CD14-positive monocyte (primary cell): Measurements from ENCODE around the gene KIF20B. TPM values are rescaled to one million over a fixed set of nuclear protein-coding genes. Genes with fewer than 3 reads are reported as not detected.

ENCODE experiments used
- DNase-seq, 3 donors: peaks; one replicate each; pipeline ENCODE4 v3.0.0-alpha.2; 2011 to 2022
- H2AFZ ChIP-seq: 2 replicates; pipeline ENCODE4 v1.6.0; 2012; ENCODE audit warnings: mild to moderate bottlenecking, low read depth, low read length, inconsistent platforms; ENCODE audit not compliant: insufficient read depth, poor library complexity, severe bottlenecking
- H3K27ac ChIP-seq, 2 donors: 1 replicate in 1 of 2; 2 replicates in 1 of 2; pipeline ENCODE4 v1.5.1; 2012 to 2013; ENCODE audit warnings: low read length in 2 of 2, control low read depth in 1 of 2, inconsistent platforms in 1 of 2, low read depth in 1 of 2, mild to moderate bottlenecking in 1 of 2
- H3K27me3 ChIP-seq, 2 donors: one replicate each; pipeline versions ENCODE4 v1.6.0 to v1.6.1; 2011 to 2013; ENCODE audit warnings: low read length in 2 of 2; ENCODE audit not compliant: control insufficient read depth in 2 of 2, insufficient read depth in 2 of 2
- H3K36me3 ChIP-seq, 2 donors: replicated peaks in 1 of 2; 1 replicate in 1 of 2; 2 replicates in 1 of 2; pipeline versions ENCODE4 v1.5.1 to v1.6.1; 2012 to 2013; ENCODE audit warnings: low read length in 2 of 2, control low read depth in 1 of 2, inconsistent platforms in 1 of 2, mild to moderate bottlenecking in 1 of 2; ENCODE audit not compliant: insufficient read depth in 2 of 2, control insufficient read depth in 1 of 2
- H3K4me1 ChIP-seq, 2 donors: 1 replicate in 1 of 2; 2 replicates in 1 of 2; pipeline versions ENCODE4 v1.5.1 to v1.6.1; 2012 to 2013; ENCODE audit warnings: low read length in 2 of 2, control low read depth in 1 of 2, inconsistent platforms in 1 of 2, mild to moderate bottlenecking in 1 of 2, moderate library complexity in 1 of 2; ENCODE audit not compliant: insufficient read depth in 2 of 2, control insufficient read depth in 1 of 2
- H3K4me2 ChIP-seq: replicated peaks from 2 replicates; pipeline ENCODE3; 2012; ENCODE audit warnings: low read length, moderate library complexity, mild to moderate bottlenecking; ENCODE audit not compliant: poor library complexity, severe bottlenecking; ENCODE audit errors: extremely low read depth
- H3K4me3 ChIP-seq, 3 experiments: fragments of 200-600 bp in 1 of 3; sonication (generic) in 1 of 3; replicated peaks in 1 of 3; 1 replicate in 2 of 3; 2 replicates in 1 of 3; pipeline ENCODE4 v1.5.1; 2011 to 2013; ENCODE audit warnings: low read length in 3 of 3, mild to moderate bottlenecking in 3 of 3, control low read depth in 2 of 3, low read depth in 2 of 3, inconsistent platforms in 1 of 3, moderate library complexity in 1 of 3
- H3K79me2 ChIP-seq: 2 replicates; pipeline ENCODE4 v1.6.0; 2012; ENCODE audit warnings: mild to moderate bottlenecking, control low read depth, inconsistent platforms, low read length, moderate library complexity; ENCODE audit not compliant: insufficient read depth
- H3K9ac ChIP-seq: 2 replicates; pipeline ENCODE4 v1.6.0; 2017; ENCODE audit warnings: low read length, mild to moderate bottlenecking; ENCODE audit not compliant: insufficient read depth, poor library complexity, severe bottlenecking
- H3K9me3 ChIP-seq, 2 donors: replicated peaks in 1 of 2; 1 replicate in 1 of 2; 2 replicates in 1 of 2; pipeline versions ENCODE4 v1.5.1 to v1.6.1; 2012 to 2013; ENCODE audit warnings: low read length in 2 of 2, control low read depth in 1 of 2; ENCODE audit not compliant: control insufficient read depth in 1 of 2, insufficient read depth in 1 of 2
- H4K20me1 ChIP-seq: 2 replicates; pipeline ENCODE4 v1.6.0; 2012; ENCODE audit warnings: mild to moderate bottlenecking, low read length, control low read depth, moderate library complexity; ENCODE audit not compliant: insufficient read depth
- H3K27ac Mint-ChIP-seq, 7 donors: one replicate each; pipeline ENCODE4 v1.8.0; 2020; ENCODE audit warnings: mild to moderate bottlenecking in 7 of 7, mixed read lengths in 7 of 7, moderate library complexity in 6 of 7, inconsistent platforms in 2 of 7
- H3K27me3 Mint-ChIP-seq, 3 donors: one replicate each; pipeline ENCODE4 v1.8.0; 2021 to 2022; ENCODE audit warnings: low read depth in 3 of 3, mild to moderate bottlenecking in 3 of 3, mixed read lengths in 3 of 3, moderate library complexity in 3 of 3, inconsistent platforms in 1 of 3
- H3K36me3 Mint-ChIP-seq, 2 donors: one replicate each; pipeline ENCODE4 v1.8.0; 2020; ENCODE audit warnings: mixed read lengths in 2 of 2, inconsistent platforms in 1 of 2, mild to moderate bottlenecking in 1 of 2
- H3K4me1 Mint-ChIP-seq: one replicate; pipeline ENCODE4 v1.8.0; 2020; ENCODE audit warnings: mild to moderate bottlenecking, mixed read lengths
- H3K4me3 Mint-ChIP-seq, 2 donors: one replicate each; pipeline ENCODE4 v1.8.0; 2020; ENCODE audit warnings: mild to moderate bottlenecking in 2 of 2, mixed read lengths in 2 of 2, moderate library complexity in 1 of 2
- H3K9me3 Mint-ChIP-seq, 7 donors: one replicate each; pipeline ENCODE4 v1.8.0; 2020 to 2022; ENCODE audit warnings: mixed read lengths in 7 of 7, mild to moderate bottlenecking in 6 of 7, moderate library complexity in 6 of 7, inconsistent platforms in 2 of 7
- WGBS: methylation state at CpG from one replicate; pipeline ENCODE4 v1.1.5; 2013; ENCODE audit warnings: missing lambda C conversion rate; ENCODE audit not compliant: insufficient coverage; 5-methylcytosine and 5-hydroxymethylcytosine counted together
- intact Hi-C, 2 donors: fragments of 100-400 bp; cut with micrococcal nuclease; formaldehyde crosslinking; loops; one replicate each; pipeline versions ENCODE4 v1.15.0 to v1.15.1; 2023
- polyA plus RNA-seq, 3 donors: library from polyadenylated mRNA; depleted of rRNA in 1 of 3; unstranded in 2 of 3; stranded (reverse) in 1 of 3; fragments of 300-500 nt in 2 of 3; fragments of >200 nt in 1 of 3; fragmentation: Illumina TruSeq in 2 of 3; gene quantifications; 1 replicate in 2 of 3; 2 replicates in 1 of 3; pipeline ENCODE4 v1.2.3, GENCODE V29; 2012 to 2021
- TF ChIP-seq, protein P1 (sequence below): fragments of 200-600 bp; IDR thresholded peaks from one replicate; pipeline ENCODE4 v1.8.0; 2022; ENCODE audit warnings: antibody characterized with exemption, mild to moderate bottlenecking

KIF20B gene
- polyA plus RNA-seq, 3 donors, result 0.44 to 3.9 (median 1.5) TPM

- Mint-ChIP-seq H3K9me3 (peaks cover 0 to 11% (median 2%) of the 10 kb centered on the region in 7 donors), H3K36me3 (no peaks in the 10 kb centered on the region), H3K27me3 (peaks cover 0 to 5% (median 1%) of the 10 kb centered on the region in 3 donors), H3K27ac (peak overlapping the region in 2 of 7 donors; percentile 3 to 23), H3K4me1 (peaks cover 15% of the 10 kb centered on the region), H3K4me3 (peak overlapping the region in 1 of 2 donors; percentile 27)
- Histone ChIP-seq H4K20me1 (no peaks in the 10 kb centered on the region), H3K79me2 (no peaks in the 10 kb centered on the region), H3K9me3 (no peaks in the 10 kb centered on the region), H3K9ac (no peak overlapping the region), H3K4me1 (peaks cover 8 to 11% of the 10 kb centered on the region in 2 donors), H3K27me3 (no peaks in the 10 kb centered on the region), H3K27ac (no peak overlapping the region), H3K4me3 (no peak overlapping the region), H3K36me3 (no peaks in the 10 kb centered on the region), H3K4me2 (peak overlapping the region; percentile 34), H2AFZ (no peak overlapping the region)
- TF ChIP-seq, protein P1, sequence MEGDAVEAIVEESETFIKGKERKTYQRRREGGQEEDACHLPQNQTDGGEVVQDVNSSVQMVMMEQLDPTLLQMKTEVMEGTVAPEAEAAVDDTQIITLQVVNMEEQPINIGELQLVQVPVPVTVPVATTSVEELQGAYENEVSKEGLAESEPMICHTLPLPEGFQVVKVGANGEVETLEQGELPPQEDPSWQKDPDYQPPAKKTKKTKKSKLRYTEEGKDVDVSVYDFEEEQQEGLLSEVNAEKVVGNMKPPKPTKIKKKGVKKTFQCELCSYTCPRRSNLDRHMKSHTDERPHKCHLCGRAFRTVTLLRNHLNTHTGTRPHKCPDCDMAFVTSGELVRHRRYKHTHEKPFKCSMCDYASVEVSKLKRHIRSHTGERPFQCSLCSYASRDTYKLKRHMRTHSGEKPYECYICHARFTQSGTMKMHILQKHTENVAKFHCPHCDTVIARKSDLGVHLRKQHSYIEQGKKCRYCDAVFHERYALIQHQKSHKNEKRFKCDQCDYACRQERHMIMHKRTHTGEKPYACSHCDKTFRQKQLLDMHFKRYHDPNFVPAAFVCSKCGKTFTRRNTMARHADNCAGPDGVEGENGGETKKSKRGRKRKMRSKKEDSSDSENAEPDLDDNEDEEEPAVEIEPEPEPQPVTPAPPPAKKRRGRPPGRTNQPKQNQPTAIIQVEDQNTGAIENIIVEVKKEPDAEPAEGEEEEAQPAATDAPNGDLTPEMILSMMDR, result no peak
- intact Hi-C loops, result no loop called here
- peak in 1 of 3 donors; percentile 11 for DNase-seq
- WGBS, result no CpG with 5 or more reads among the region's 3 CpGs
These were observed 49.3 kb upstream of the KIF20B start for GRCh38 chr10:89651916-89652573.

DNA sequence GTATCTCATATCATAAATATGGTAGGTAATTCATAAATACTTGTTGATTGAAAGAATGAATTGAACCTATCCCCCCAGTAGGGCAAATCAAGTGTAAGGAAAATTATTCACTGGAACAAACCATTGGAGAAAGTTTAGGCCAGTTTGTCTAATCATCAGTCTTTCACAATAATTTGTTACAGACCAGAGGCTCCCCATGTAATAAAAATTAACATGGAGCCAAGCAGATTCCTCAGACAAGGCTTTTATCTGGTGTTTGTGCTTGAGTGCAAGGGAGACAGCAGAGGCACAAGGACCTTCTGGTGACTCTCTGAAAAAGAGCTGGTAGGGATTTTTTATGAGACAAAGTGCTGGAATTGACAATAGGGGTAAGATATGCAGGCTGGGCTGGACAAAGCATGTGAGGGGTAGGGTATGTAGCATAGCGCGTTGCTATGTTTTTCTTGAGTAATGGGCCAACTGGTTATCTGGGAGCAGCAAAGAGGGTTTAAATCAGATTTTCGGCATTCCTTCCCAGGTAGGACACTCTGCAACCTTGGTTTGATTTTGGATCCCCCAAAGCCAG is 48.5 kb upstream of the KIF20B start:
- Mint-ChIP-seq H3K27ac (peak overlapping the region in 1 of 7 donors; percentile 51), H3K36me3 (no peaks in the 10 kb centered on the region), H3K4me3 (no peak overlapping the region), H3K27me3 (peaks cover 0 to 5% (median 1%) of the 10 kb centered on the region in 3 donors), H3K9me3 (peaks cover 0 to 11% (median 2%) of the 10 kb centered on the region in 7 donors), H3K4me1 (peaks cover 15% of the 10 kb centered on the region)
- Histone ChIP-seq H3K9me3 (no peaks in the 10 kb centered on the region), H3K79me2 (no peaks in the 10 kb centered on the region), H3K27me3 (no peaks in the 10 kb centered on the region), H4K20me1 (no peaks in the 10 kb centered on the region), H3K4me3 (no peak overlapping the region), H3K36me3 (no peaks in the 10 kb centered on the region), H3K27ac (no peak overlapping the region), H3K4me1 (peaks cover 8 to 11% of the 10 kb centered on the region in 2 donors), H3K4me2 (no peak overlapping the region), H3K9ac (no peak overlapping the region), H2AFZ (no peak overlapping the region)
- TF ChIP-seq, protein P1, result no peak
- WGBS, result 90% methylated on average over 3 of the region's 3 CpGs
- no peak for DNase-seq
- intact Hi-C loops, result no loop called here
